IMR-90 (cell line): Measurements from ENCODE around the gene DUSP7. TPM values are rescaled to one million over a fixed set of nuclear protein-coding genes. Genes with fewer than 3 reads are reported as not detected.
A peak's percentile ranks its signal among the peaks of the same experiment; 100 is the strongest.

ENCODE experiments used
- ATAC-seq: fragments of 200-7000 bp; cut with Tn5 transposase; 2 replicates; pipeline ENCODE4 v1.9.1; 2020; ENCODE audit warnings: low read depth, mild to moderate bottlenecking, moderate library complexity
- BruUV-seq: library from RNA; stranded (reverse); fragments of 400-500 nt; replicated peaks from 2 replicates; lab custom pipeline; 2021; lab: Mats Ljungman, UMichigan
- CTCF ChIA-PET: fragments of 300-600 bp; formaldehyde crosslinking; extraction: SDS; loops from one replicate; lab custom pipeline; 2021; ENCODE audit warnings: antibody characterized with exemption; lab: Yijun Ruan, JAX
- POLR2A ChIA-PET: fragments of 300-600 bp; sonication (Branson Sonifier 250); formaldehyde crosslinking; loops from one replicate; lab custom pipeline; 2022; ENCODE audit warnings: antibody characterized with exemption; ENCODE audit not compliant: unreplicated experiment; lab: Charles Lee
- DNase-seq: peaks from one replicate; pipeline ENCODE4 v3.0.0; 2013
- H2AFZ ChIP-seq: replicated peaks from 2 replicates; pipeline ENCODE3; 2013; ENCODE audit warnings: low read length, mild to moderate bottlenecking; ENCODE audit not compliant: poor library complexity
- H2AK5ac ChIP-seq: 2 replicates; pipeline ENCODE4 v1.6.1; 2013; ENCODE audit warnings: low read depth, low read length, inconsistent platforms
- H2AK9ac ChIP-seq: replicated peaks from 2 replicates; pipeline ENCODE3; 2013; ENCODE audit warnings: mild to moderate bottlenecking, low read depth, low read length, moderate library complexity; ENCODE audit not compliant: poor library complexity
- H2BK120ac ChIP-seq: 2 replicates; pipeline ENCODE4 v1.6.1; 2013; ENCODE audit warnings: low read depth, low read length, inconsistent platforms
- H2BK15ac ChIP-seq: 3 replicates; pipeline ENCODE4 v1.6.1; 2013; ENCODE audit warnings: low read depth, low read length, inconsistent platforms
- H2BK20ac ChIP-seq: 2 replicates; pipeline ENCODE4 v1.6.1; 2013; ENCODE audit warnings: low read depth, mild to moderate bottlenecking, inconsistent platforms, low read length, moderate library complexity
- H2BK5ac ChIP-seq: 2 replicates; pipeline ENCODE4 v1.6.1; 2013; ENCODE audit warnings: mild to moderate bottlenecking, low read depth, low read length, inconsistent platforms; ENCODE audit not compliant: poor library complexity, severe bottlenecking
- H3K14ac ChIP-seq: replicated peaks from 2 replicates; pipeline ENCODE4 v1.6.1; 2013; ENCODE audit warnings: low read depth, low read length, inconsistent platforms
- H3K18ac ChIP-seq: 2 replicates; pipeline ENCODE4 v1.6.1; 2013; ENCODE audit warnings: low read depth, low read length, control low read depth
- H3K23ac ChIP-seq: 2 replicates; pipeline ENCODE4 v1.6.1; 2013; ENCODE audit warnings: low read depth, low read length, inconsistent platforms
- H3K27ac ChIP-seq: 2 replicates; pipeline ENCODE4 v1.5.1; 2013; ENCODE audit warnings: mild to moderate bottlenecking, control low read depth, low read length; ENCODE audit not compliant: insufficient read depth
- H3K27me3 ChIP-seq: 2 replicates; pipeline ENCODE4 v1.6.1; 2013; ENCODE audit warnings: low read length; ENCODE audit not compliant: control insufficient read depth, insufficient read depth
- H3K36me3 ChIP-seq: 2 replicates; pipeline ENCODE4 v1.6.1; 2013; ENCODE audit warnings: low read length, mixed read lengths; ENCODE audit not compliant: control insufficient read depth, insufficient read depth
- H3K4ac ChIP-seq: 2 replicates; pipeline ENCODE4 v1.6.1; 2013; ENCODE audit warnings: low read depth, low read length, inconsistent platforms
- H3K4me1 ChIP-seq: 2 replicates; pipeline ENCODE4 v1.6.1; 2013; ENCODE audit warnings: low read length, mixed read lengths; ENCODE audit not compliant: control insufficient read depth, insufficient read depth
- H3K4me2 ChIP-seq: 2 replicates; pipeline ENCODE4 v1.6.1; 2013; ENCODE audit warnings: low read depth, mild to moderate bottlenecking, control low read depth, low read length, moderate library complexity
- H3K4me3 ChIP-seq: 2 replicates; pipeline ENCODE4 v1.5.1; 2013; ENCODE audit warnings: low read depth, mild to moderate bottlenecking, control low read depth, low read length, moderate library complexity; ENCODE audit not compliant: insufficient read depth
- H3K56ac ChIP-seq: 2 replicates; pipeline ENCODE4 v1.6.1; 2013; ENCODE audit warnings: low read length, inconsistent platforms; ENCODE audit not compliant: insufficient read depth; ENCODE audit errors: extremely low read depth
- H3K79me1 ChIP-seq, 2 experiments: 2 replicates each; pipeline ENCODE4 v1.6.1; 2013; ENCODE audit warnings: low read length in 2 of 2, inconsistent platforms in 1 of 2, low read depth in 1 of 2
- H3K9ac ChIP-seq: 2 replicates; pipeline ENCODE4 v1.6.1; 2013; ENCODE audit warnings: low read depth, low read length, control low read depth
- H3K9me1 ChIP-seq: 2 replicates; pipeline ENCODE4 v1.6.1; 2013; ENCODE audit warnings: low read length, inconsistent platforms; ENCODE audit not compliant: insufficient read depth
- H3K9me3 ChIP-seq: 2 replicates; pipeline ENCODE4 v1.6.1; 2013; ENCODE audit warnings: low read length; ENCODE audit not compliant: control insufficient read depth, insufficient read depth
- H4K20me1 ChIP-seq: 2 replicates; pipeline ENCODE4 v1.6.1; 2013; ENCODE audit warnings: low read length, inconsistent platforms; ENCODE audit not compliant: insufficient read depth
- H4K5ac ChIP-seq: 2 replicates; pipeline ENCODE4 v1.6.1; 2013; ENCODE audit warnings: mild to moderate bottlenecking, low read depth, low read length, control low read depth
- H4K8ac ChIP-seq, 2 experiments: 2 replicates each; pipeline ENCODE4 v1.6.1; 2013; ENCODE audit warnings: low read depth in 2 of 2, low read length in 2 of 2, control low read depth in 1 of 2, inconsistent platforms in 1 of 2
- H4K91ac ChIP-seq: 2 replicates; pipeline ENCODE4 v1.6.1; 2013; ENCODE audit warnings: low read depth, low read length, inconsistent platforms; ENCODE audit not compliant: insufficient read depth
- BHLHE40 ChIP-seq: fragments of 150-350 bp; IDR thresholded peaks from 2 replicates; pipeline ENCODE4 v1.6.1; 2016; ENCODE audit warnings: mild to moderate bottlenecking, low read depth, low read length
- CEBPB ChIP-seq: IDR thresholded peaks from 2 replicates; pipeline ENCODE4 v1.6.1; 2012; ENCODE audit warnings: low read depth, low read length, improper control_type of control experiment
- CTCF ChIP-seq: conservative IDR thresholded peaks from 2 replicates; pipeline ENCODE4 v1.5.1; 2012; ENCODE audit warnings: mild to moderate bottlenecking, low read depth, low read length, improper control_type of control experiment
- FOS ChIP-seq: fragments of 150-350 bp; IDR thresholded peaks from 2 replicates; pipeline ENCODE4 v1.6.1; 2016; ENCODE audit warnings: low read depth, low read length
- MAFK ChIP-seq: IDR thresholded peaks from 2 replicates; pipeline ENCODE4 v1.6.1; 2012; ENCODE audit warnings: low read depth, low read length, improper control_type of control experiment
- MAZ ChIP-seq: IDR thresholded peaks from 2 replicates; pipeline ENCODE4 v1.6.1; 2012; ENCODE audit warnings: low read depth, mild to moderate bottlenecking, low read length, improper control_type of control experiment, moderate library complexity, borderline replicate concordance
- MXI1 ChIP-seq: IDR thresholded peaks from 2 replicates; pipeline ENCODE4 v1.6.1; 2012; ENCODE audit warnings: low read depth, mild to moderate bottlenecking, low read length, moderate library complexity, borderline replicate concordance
- NFE2L2 ChIP-seq: fragments of 150-350 bp; IDR thresholded peaks from 2 replicates; pipeline ENCODE4 v1.6.1; 2016; ENCODE audit warnings: low read depth, mild to moderate bottlenecking, low read length
- RCOR1 ChIP-seq: IDR thresholded peaks from 2 replicates; pipeline ENCODE4 v1.6.1; 2012; ENCODE audit warnings: mild to moderate bottlenecking, low read length, improper control_type of control experiment; ENCODE audit not compliant: insufficient replicate concordance
- RFX5 ChIP-seq: IDR thresholded peaks from 2 replicates; pipeline ENCODE4 v1.8.0; 2012; ENCODE audit warnings: low read depth, mild to moderate bottlenecking, low read length, moderate library complexity
- SMC3 ChIP-seq: fragments of 150-350 bp; IDR thresholded peaks from 2 replicates; pipeline ENCODE4 v1.6.1; 2016; ENCODE audit warnings: low read depth, mild to moderate bottlenecking, antibody characterized with exemption, low read length, moderate library complexity
- USF2 ChIP-seq: fragments of 150-350 bp; IDR thresholded peaks from 2 replicates; pipeline ENCODE4 v1.6.1; 2017; ENCODE audit warnings: mild to moderate bottlenecking, antibody characterized with exemption, low read length, low read depth
- WGBS, 2 experiments: methylation state at CpG; one replicate each; pipeline versions ENCODE4 v1.1.5 to v1.1.7; 2013; ENCODE audit warnings: missing lambda C conversion rate in 2 of 2; ENCODE audit not compliant: insufficient read length in 1 of 2; ENCODE audit errors: extremely low coverage in 2 of 2; 5-methylcytosine and 5-hydroxymethylcytosine counted together
- dilution Hi-C: fragments of 300-500 bp; cut with HindIII; formaldehyde crosslinking; loops from one replicate; pipeline ENCODE4 v1.14.3; 2018; ENCODE audit warnings: low sequenced_read_pairs; ENCODE audit not compliant: unreplicated experiment
- in situ Hi-C: fragments of 300-500 bp; cut with MboI; formaldehyde crosslinking; loops from 3 replicates; pipeline ENCODE4 v1.14.3; 2019; ENCODE audit warnings: low sequenced_read_pairs, inconsistent platforms, mixed read lengths
- intact Hi-C: fragments of 100-400 bp; cut with micrococcal nuclease; formaldehyde crosslinking; loops from 2 replicates; pipeline ENCODE4 v1.10.0; 2022
- polyA plus RNA-seq, 3 experiments: library from polyadenylated mRNA; depleted of rRNA; stranded (reverse); fragments of >200 nt; gene quantifications; 2 replicates each; pipeline ENCODE4 v1.2.3, GENCODE V29; 2012; ENCODE audit warnings: low replicate concordance in 1 of 3
- total RNA-seq: library from RNA; depleted of rRNA; stranded (reverse); fragments of >200 nt; gene quantifications from 2 replicates; pipeline ENCODE4 v1.2.3, GENCODE V29; 2012

DUSP7 gene
- total and polyA plus RNA-seq, 2 of the 4 experiments (the other 2 are of a cell fraction) = 9.3 to 24.0 TPM

- Histone ChIP-seq H3K56ac (no peak overlapping the region), H3K23ac (no peak overlapping the region), H3K14ac (no peak overlapping the region), H4K91ac (no peak overlapping the region), H3K27ac (no peak overlapping the region), H4K20me1 (no peaks in the 10 kb centered on the region), H2BK15ac (no peak overlapping the region), H2BK20ac (no peak overlapping the region), H3K79me1 (no peaks in the 10 kb centered on the region), H3K36me3 (no peaks in the 10 kb centered on the region), H3K27me3 (no peaks in the 10 kb centered on the region), H4K8ac (no peak overlapping the region), H3K4me2 (no peak overlapping the region), H2BK120ac (no peak overlapping the region), H3K9me3 (no peaks in the 10 kb centered on the region), H3K4me1 (peaks cover 10% of the 10 kb centered on the region), H3K4ac (0 out of 2 replicates have a peak overlapping the region, but pooled peaks have one; percentile 43), H4K5ac (no peak overlapping the region), H3K9ac (no peak overlapping the region), H3K9me1 (peaks cover 14% of the 10 kb centered on the region; the same call in 1 of the 2 replicates), H2AFZ (peak overlapping the region; percentile 3), H2BK5ac (no peak overlapping the region), H2AK5ac (no peak overlapping the region), H3K18ac (no peak overlapping the region), H3K4me3 (no peak overlapping the region), H2AK9ac (no peak overlapping the region)
- no TSS peak for BruUV-seq
- no CpG with 5 or more reads among the region's 7 CpGs for WGBS, 2 experiments
- in situ Hi-C loops = no loop called here
- ATAC-seq = no peak
- dilution Hi-C loops = no loop called here
- ChIA-PET CTCF (interaction anchor here (0.7 kb wide), 1 partner anchor 19 kb away, joined by 3 read pairs; no protein-coding TSS in a partner anchor), POLR2A (no interaction called here)
- intact Hi-C loops = no loop called here
- no peak for TF ChIP-seq MXI1
- TF ChIP-seq CEBPB = no peak
- no peak for TF ChIP-seq CTCF
- no peak for TF ChIP-seq MAZ
- no peak for TF ChIP-seq NFE2L2
- no peak for TF ChIP-seq SMC3
- no peak for TF ChIP-seq RFX5
- TF ChIP-seq USF2 = no peak
- no peak for TF ChIP-seq BHLHE40
- no peak for TF ChIP-seq RCOR1
- TF ChIP-seq FOS = no peak
- TF ChIP-seq MAFK = no peak
- DNase-seq = no peak
These were observed 35.6 kb downstream of the DUSP7 start for GRCh38 chr3:52020796-52021195.
